ENCODE results near the gene FSCN2. TPM values are rescaled to one million over a fixed set of nuclear protein-coding genes. Genes with fewer than 3 reads are reported as not detected.

FSCN2 gene
- polyA plus RNA-seq, 1 donor (not counting 4 experiments of a cell fraction or from before 2014, with no cell fraction given) = not detected

DNA sequence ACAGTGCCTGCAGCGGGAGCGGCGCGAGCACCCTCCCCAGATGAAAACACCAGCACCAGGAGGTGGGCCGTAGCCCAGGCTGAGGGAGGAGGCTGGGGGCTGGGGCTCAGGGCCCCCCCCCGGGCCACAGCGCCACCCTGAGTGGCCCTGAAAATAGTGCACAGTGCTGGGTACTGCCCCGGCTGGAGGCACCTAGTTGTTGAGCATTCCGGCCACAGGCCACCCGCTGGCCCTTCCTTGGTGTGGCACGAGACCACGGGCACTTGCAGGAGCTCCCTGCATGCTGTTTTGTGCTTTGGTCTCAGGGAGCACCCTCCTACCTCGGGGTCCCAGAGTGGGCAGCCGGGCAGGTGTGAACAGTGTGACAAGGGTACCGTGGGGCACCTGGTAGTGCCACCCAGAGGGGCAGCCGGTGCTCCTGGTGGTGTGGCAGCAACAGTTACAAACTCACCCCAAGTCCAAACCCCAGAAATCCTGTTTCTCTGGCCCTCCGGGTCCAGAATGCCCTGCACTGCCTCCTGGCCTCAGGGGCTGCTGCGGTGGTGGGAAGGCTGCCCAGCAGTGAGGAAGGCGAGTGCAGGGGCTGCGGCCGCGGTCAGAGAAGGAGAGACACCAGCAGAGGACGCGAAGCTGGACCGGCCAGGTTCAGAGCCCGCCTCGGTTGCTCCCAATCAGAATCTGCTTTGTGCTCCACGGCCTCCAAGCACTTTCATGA is 11.9 kb downstream of the FSCN2 start:
- Histone ChIP-seq H3K4me3 (ENCODE audit: control insufficient read depth in 2 of 3, extremely low read depth in 1 of 3, insufficient read depth in 2 of 3, low read depth in 1 of 3, low read length in 3 of 3) (no peak overlapping the region), H3K4me2 (ENCODE audit: control insufficient read depth, extremely low read depth, insufficient read depth, low read depth, low read length) (no peak overlapping the region), H3K9me1 (ENCODE audit: control insufficient read depth, extremely low read depth, insufficient read depth, low read length) (no peaks in the 10 kb centered on the region), H3K9me3 (ENCODE audit: control insufficient read depth, low read depth, low read length) (no peaks in the 10 kb centered on the region), H3K27ac (ENCODE audit: control insufficient read depth, insufficient read depth, low read length) (no peak overlapping the region), H3K79me2 (ENCODE audit: control insufficient read depth, insufficient read depth, low read length) (no peaks in the 10 kb centered on the region), H2AFZ (ENCODE audit: control insufficient read depth, low read length) (no peak overlapping the region), H3K36me3 (ENCODE audit: control insufficient read depth in 2 of 2, extremely low read depth in 1 of 2, insufficient read depth in 2 of 2, low read length in 2 of 2) (peaks cover 20 to 21% of the 10 kb centered on the region in 2 experiments), H3K9ac (ENCODE audit: control insufficient read depth, extremely low read depth, insufficient read depth, low read length) (no peak overlapping the region), H3K4me1 (ENCODE audit: control insufficient read depth, extremely low read depth, insufficient read depth, low read length) (peaks cover 3% of the 10 kb centered on the region), H4K20me1 (ENCODE audit: control insufficient read depth, extremely low read depth, insufficient read depth, low read length) (peaks cover 7% of the 10 kb centered on the region), H3K27me3 (ENCODE audit: control insufficient read depth, extremely low read depth, insufficient read depth, low read length) (peaks cover 22% of the 10 kb centered on the region)
- FAIRE-seq (no peak), DNase-seq (ENCODE audit: low read depth, low spot score) (no peak)
- TF ChIP-seq CTCF (optimal IDR thresholded peaks at IDR 0.05 in 1 of 3, IDR thresholded peaks at IDR 0.05 in 1 of 3, conservative IDR thresholded peaks at IDR 0.05 in 1 of 3; ENCODE audit: extremely low read depth in 1 of 3, insufficient read depth in 2 of 3, low read length in 3 of 3) (no peak), EZH2 (IDR thresholded peaks at IDR 0.05; ENCODE audit: low read length) (no peak)
- dilution Hi-C loops (cut with MboI; ENCODE audit: extremely low pct_ligation_motif_present, low sequenced_read_pairs) = no loop called here

GRCh38 chr17:81540676-81541027 is 12.5 kb downstream of the FSCN2 start:
- DNase-seq (ENCODE audit: low read depth, low spot score) (no peak), FAIRE-seq (no peak)
- Histone ChIP-seq H4K20me1 (ENCODE audit: control insufficient read depth, extremely low read depth, insufficient read depth, low read length) (peaks cover 7% of the 10 kb centered on the region), H3K9me3 (ENCODE audit: control insufficient read depth, low read depth, low read length) (no peaks in the 10 kb centered on the region), H3K4me2 (ENCODE audit: control insufficient read depth, extremely low read depth, insufficient read depth, low read depth, low read length) (no peak overlapping the region), H3K27ac (ENCODE audit: control insufficient read depth, insufficient read depth, low read length) (no peak overlapping the region), H3K9me1 (ENCODE audit: control insufficient read depth, extremely low read depth, insufficient read depth, low read length) (no peaks in the 10 kb centered on the region), H3K27me3 (ENCODE audit: control insufficient read depth, extremely low read depth, insufficient read depth, low read length) (peaks cover 22% of the 10 kb centered on the region), H3K4me3 (ENCODE audit: control insufficient read depth in 2 of 3, extremely low read depth in 1 of 3, insufficient read depth in 2 of 3, low read depth in 1 of 3, low read length in 3 of 3) (no peak overlapping the region), H3K79me2 (ENCODE audit: control insufficient read depth, insufficient read depth, low read length) (no peaks in the 10 kb centered on the region), H3K4me1 (ENCODE audit: control insufficient read depth, extremely low read depth, insufficient read depth, low read length) (peaks cover 3% of the 10 kb centered on the region), H3K36me3 (ENCODE audit: control insufficient read depth in 2 of 2, extremely low read depth in 1 of 2, insufficient read depth in 2 of 2, low read length in 2 of 2) (peaks cover 21 to 22% of the 10 kb centered on the region in 2 experiments), H2AFZ (ENCODE audit: control insufficient read depth, low read length) (no peak overlapping the region), H3K9ac (ENCODE audit: control insufficient read depth, extremely low read depth, insufficient read depth, low read length) (no peak overlapping the region)
- dilution Hi-C loops (cut with MboI; ENCODE audit: extremely low pct_ligation_motif_present, low sequenced_read_pairs) = no loop called here
- TF ChIP-seq CTCF (optimal IDR thresholded peaks at IDR 0.05 in 1 of 3, IDR thresholded peaks at IDR 0.05 in 1 of 3, conservative IDR thresholded peaks at IDR 0.05 in 1 of 3; ENCODE audit: extremely low read depth in 1 of 3, insufficient read depth in 2 of 3, low read length in 3 of 3) (no peak), EZH2 (IDR thresholded peaks at IDR 0.05; ENCODE audit: low read length) (no peak)
